ENCODE results near the gene NNMT.

GRCh38 chr11:114293201-114293711 is 2.9 kb upstream of the NNMT start:
- no peak for TF ChIP-seq POLR2A (IDR thresholded peaks at IDR 0.05)
- TF ChIP-seq CTCF (IDR thresholded peaks at IDR 0.05 in 4 of 5, conservative IDR thresholded peaks at IDR 0.05 in 1 of 5): no peak

Measured in gastrocnemius medialis (tissue), 4 donors.